ENCODE data around the gene NRG4. TPM values are rescaled to one million over a fixed set of nuclear protein-coding genes. Genes with fewer than 3 reads are reported as not detected.

The NRG4 gene
- total and polyA plus RNA-seq, 2 donors (not counting 3 experiments of a cell fraction or from before 2014, with no cell fraction given) = not detected

DNA sequence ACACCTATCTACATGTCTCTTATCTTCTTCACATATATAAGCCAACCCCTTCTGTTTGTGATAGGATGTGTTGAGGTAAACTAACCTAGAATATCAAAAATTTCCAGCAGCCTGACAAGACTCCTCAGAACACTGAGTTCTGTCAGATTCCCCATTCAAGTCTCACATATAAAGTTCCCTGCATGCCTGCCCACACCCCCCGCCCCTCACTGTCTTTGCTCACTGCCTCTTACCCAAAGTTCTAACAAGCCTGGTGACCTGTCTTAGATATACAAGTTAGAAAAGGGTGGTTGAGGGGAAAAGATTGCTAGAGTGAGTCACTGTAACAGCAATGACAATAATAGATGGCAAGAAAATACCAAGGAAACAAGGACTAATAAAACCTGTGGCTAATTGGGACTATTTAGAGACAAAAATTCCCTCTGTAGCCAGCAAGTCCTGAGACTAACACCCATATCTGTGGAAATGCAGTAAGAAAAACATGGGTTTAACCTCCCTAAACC, 68.5 kb downstream of the NRG4 start:
- H3K9me1 ChIP-seq (replicated peaks; ENCODE audit: control insufficient read depth, extremely low read depth, insufficient read depth, low read length) = no peaks in the 10 kb centered on the region
- dilution Hi-C loops (cut with MboI; ENCODE audit: extremely low pct_ligation_motif_present, low sequenced_read_pairs) = no loop called here
- FAIRE-seq = no peak

More for the DNA sequence above, 68.5 kb downstream of the NRG4 start:
- H2AFZ ChIP-seq (ENCODE audit: low read depth, low read length) = no peak overlapping the region
- H3K36me3 ChIP-seq (ENCODE audit: control insufficient read depth in 2 of 2, extremely low read depth in 1 of 2, insufficient read depth in 2 of 2, low read length in 2 of 2) = no peaks in the 10 kb centered on the region
- H3K27me3 ChIP-seq (ENCODE audit: control insufficient read depth in 2 of 2, insufficient read depth in 2 of 2, low read length in 2 of 2) = peaks cover 0 to 2% of the 10 kb centered on the region in 2 experiments
- no peaks in the 10 kb centered on the region for H3K79me2 ChIP-seq (ENCODE audit: control insufficient read depth, insufficient read depth, low read length)
- DNase-seq (ENCODE audit: low read depth, low spot score) = no peak
- ChIA-PET POLR2A (no interaction called here), CTCF (no interaction called here)
- no peaks in the 10 kb centered on the region for H4K20me1 ChIP-seq (replicated peaks; ENCODE audit: control insufficient read depth, extremely low read depth, insufficient read depth, low read length)
- TF ChIP-seq JUN (IDR thresholded peaks at IDR 0.05; ENCODE audit: borderline replicate concordance, insufficient read depth, insufficient read length, low read depth) (no peak), GATA2 (IDR thresholded peaks at IDR 0.05; ENCODE audit: insufficient read depth, insufficient read length, low read depth, low read length) (no peak), MYC (IDR thresholded peaks at IDR 0.05; ENCODE audit: low read depth, low read length) (no peak), FOS (IDR thresholded peaks at IDR 0.05; ENCODE audit: borderline replicate concordance, insufficient read depth, low read length) (no peak), EZH2 (IDR thresholded peaks at IDR 0.05; ENCODE audit: borderline replicate concordance, low read depth, low read length, severe bottlenecking) (no peak), POLR2AphosphoS5 (IDR thresholded peaks at IDR 0.05; ENCODE audit: insufficient read depth, low read depth, low read length) (no peak), POLR2A (IDR thresholded peaks at IDR 0.05; ENCODE audit: low read depth, low read length) (no peak)
- TF ChIP-seq, protein P1, sequence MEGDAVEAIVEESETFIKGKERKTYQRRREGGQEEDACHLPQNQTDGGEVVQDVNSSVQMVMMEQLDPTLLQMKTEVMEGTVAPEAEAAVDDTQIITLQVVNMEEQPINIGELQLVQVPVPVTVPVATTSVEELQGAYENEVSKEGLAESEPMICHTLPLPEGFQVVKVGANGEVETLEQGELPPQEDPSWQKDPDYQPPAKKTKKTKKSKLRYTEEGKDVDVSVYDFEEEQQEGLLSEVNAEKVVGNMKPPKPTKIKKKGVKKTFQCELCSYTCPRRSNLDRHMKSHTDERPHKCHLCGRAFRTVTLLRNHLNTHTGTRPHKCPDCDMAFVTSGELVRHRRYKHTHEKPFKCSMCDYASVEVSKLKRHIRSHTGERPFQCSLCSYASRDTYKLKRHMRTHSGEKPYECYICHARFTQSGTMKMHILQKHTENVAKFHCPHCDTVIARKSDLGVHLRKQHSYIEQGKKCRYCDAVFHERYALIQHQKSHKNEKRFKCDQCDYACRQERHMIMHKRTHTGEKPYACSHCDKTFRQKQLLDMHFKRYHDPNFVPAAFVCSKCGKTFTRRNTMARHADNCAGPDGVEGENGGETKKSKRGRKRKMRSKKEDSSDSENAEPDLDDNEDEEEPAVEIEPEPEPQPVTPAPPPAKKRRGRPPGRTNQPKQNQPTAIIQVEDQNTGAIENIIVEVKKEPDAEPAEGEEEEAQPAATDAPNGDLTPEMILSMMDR (IDR thresholded peaks at IDR 0.05; ENCODE audit: extremely low read depth in 1 of 2, insufficient read depth in 1 of 2, low read depth in 1 of 2, low read length in 2 of 2) = no peak
- TF ChIP-seq, protein P2, sequence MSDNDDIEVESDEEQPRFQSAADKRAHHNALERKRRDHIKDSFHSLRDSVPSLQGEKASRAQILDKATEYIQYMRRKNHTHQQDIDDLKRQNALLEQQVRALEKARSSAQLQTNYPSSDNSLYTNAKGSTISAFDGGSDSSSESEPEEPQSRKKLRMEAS (IDR thresholded peaks at IDR 0.05; ENCODE audit: insufficient read depth, insufficient read length) = no peak
- BruUV-seq (replicated peaks) = no TSS peak
- no peak overlapping the region for H3K9ac ChIP-seq (replicated peaks; ENCODE audit: extremely low read depth, insufficient read depth, low read length)
- no peaks in the 10 kb centered on the region for H3K4me1 ChIP-seq (ENCODE audit: control insufficient read depth, extremely low read depth, insufficient read depth, low read length)
- no peak overlapping the region for H3K4me2 ChIP-seq (ENCODE audit: insufficient read depth, low read length)
- intact Hi-C loops (cut with micrococcal nuclease) = no loop called here
- no peaks in the 10 kb centered on the region for H3K9me3 ChIP-seq (replicated peaks; ENCODE audit: control insufficient read depth, insufficient read depth, low read length)
- H3K27ac ChIP-seq (ENCODE audit: insufficient read depth, low read depth, low read length) = no peak overlapping the region
- H3K4me3 ChIP-seq (replicated peaks in 1 of 3; ENCODE audit: insufficient read depth in 1 of 3, low read depth in 1 of 3, low read length in 3 of 3) = no peak overlapping the region
